ENCODE results near the gene FNDC11. TPM values are rescaled to one million over a fixed set of nuclear protein-coding genes. Genes with fewer than 3 reads are reported as not detected.

The FNDC11 gene
- total RNA-seq, 1 experiment from 2014 or later, result 1.8 TPM

GRCh38 chr20:63544958-63545516, 8.9 kb upstream of the FNDC11 start:
- ATAC-seq, result peak; percentile 89
- no peak for TF ChIP-seq CTCF (conservative IDR thresholded peaks at IDR 0.05; ENCODE audit: low read depth, low read length)
- no peak for TF ChIP-seq EZH2 (IDR thresholded peaks at IDR 0.05; ENCODE audit: low read length, unreplicated experiment)
- no peak for TF ChIP-seq EZH2phosphoT487 (IDR thresholded peaks at IDR 0.05; ENCODE audit: borderline replicate concordance, low read length)
- H3K4me1 ChIP-seq (ENCODE audit: insufficient read depth, low read length), result peaks cover 31% of the 10 kb centered on the region

GRCh38 chr20:63545814-63546213, 8.1 kb upstream of the FNDC11 start:
- Histone ChIP-seq H3K4me3 (ENCODE audit: low read length) (no peak overlapping the region), H3K9me2 (replicated peaks; ENCODE audit: low read length) (no peaks in the 10 kb centered on the region), H3K9ac (ENCODE audit: low read length) (peak overlapping the region; percentile 52), H3K27me3 (ENCODE audit: low read length) (no peaks in the 10 kb centered on the region), H3K4me2 (ENCODE audit: low read length) (peak overlapping the region; percentile 76), H3K79me2 (ENCODE audit: low read length) (no peaks in the 10 kb centered on the region), H3K4me1 (ENCODE audit: insufficient read depth, low read length) (peaks cover 29% of the 10 kb centered on the region), H3K27ac (ENCODE audit: low read length) (peak overlapping the region; percentile 80), H3K36me3 (ENCODE audit: low read depth, low read length) (no peaks in the 10 kb centered on the region), H3F3A (ENCODE audit: low read length, unreplicated experiment) (no peaks in the 10 kb centered on the region), H3K9me3 (ENCODE audit: low read length) (no peaks in the 10 kb centered on the region), H4K20me1 (ENCODE audit: low read length) (no peaks in the 10 kb centered on the region), H2AFZ (ENCODE audit: low read length) (no peak overlapping the region)
- intact Hi-C loops (cut with micrococcal nuclease), result no loop called here
- BruUV-seq (replicated peaks), result no TSS peak
- DNase-seq (no peak), ATAC-seq (no peak)
- POLR2A ChIA-PET (ENCODE audit: unreplicated experiment), result no interaction called here
- CTCF ChIA-PET, result no interaction called here
- no peak for TF ChIP-seq EZH2phosphoT487 (IDR thresholded peaks at IDR 0.05; ENCODE audit: borderline replicate concordance, low read length)
- TF ChIP-seq EZH2 (IDR thresholded peaks at IDR 0.05; ENCODE audit: low read length, unreplicated experiment), result no peak
- TF ChIP-seq CTCF (conservative IDR thresholded peaks at IDR 0.05; ENCODE audit: low read depth, low read length), result no peak

More at GRCh38 chr20:63544958-63545516, 8.9 kb upstream of the FNDC11 start:
- peak overlapping the region; percentile 43; the same call in 1 of the 2 replicates for H3K4me3 ChIP-seq (ENCODE audit: low read length)
- no peaks in the 10 kb centered on the region for H4K20me1 ChIP-seq (ENCODE audit: low read length)
- BruUV-seq (replicated peaks), result no TSS peak
- ChIA-PET POLR2A (ENCODE audit: unreplicated experiment) (interaction anchor here (0.8 kb wide), 1 partner anchor 113 kb away, joined by 3 read pairs; the partner anchor contains the start of gene RTEL1), CTCF (interaction anchor here (0.7 kb wide), 1 partner anchor 518 kb away, joined by 3 read pairs; no protein-coding TSS in a partner anchor)
- no peaks in the 10 kb centered on the region for H3K9me2 ChIP-seq (replicated peaks; ENCODE audit: low read length)
- peak overlapping the region; percentile 52 for H3K9ac ChIP-seq (ENCODE audit: low read length)
- no peaks in the 10 kb centered on the region for H3F3A ChIP-seq (ENCODE audit: low read length, unreplicated experiment)
- H3K79me2 ChIP-seq (ENCODE audit: low read length), result no peaks in the 10 kb centered on the region
- peak overlapping the region; percentile 76 for H3K4me2 ChIP-seq (ENCODE audit: low read length)
- H3K27ac ChIP-seq (ENCODE audit: low read length), result peak overlapping the region; percentile 80
- H3K27me3 ChIP-seq (ENCODE audit: low read length), result no peaks in the 10 kb centered on the region
- H2AFZ ChIP-seq (ENCODE audit: low read length), result peak overlapping the region; percentile 33; the same call in 1 of the 2 replicates
- intact Hi-C loops (cut with micrococcal nuclease), result no loop called here
- H3K9me3 ChIP-seq (ENCODE audit: low read length), result no peaks in the 10 kb centered on the region
- no peaks in the 10 kb centered on the region for H3K36me3 ChIP-seq (ENCODE audit: low read depth, low read length)
- peak; percentile 97 for DNase-seq

GRCh38 chr20:63546256-63546955, 7.6 kb upstream of the FNDC11 start:
- no peaks in the 10 kb centered on the region for H3K27me3 ChIP-seq (ENCODE audit: low read length)
- intact Hi-C loops (cut with micrococcal nuclease), result no loop called here
- no TSS peak for BruUV-seq (replicated peaks)
- H3K27ac ChIP-seq (ENCODE audit: low read length), result 0 out of 2 replicates have a peak overlapping the region, but pooled peaks have one; percentile 80
- no peak overlapping the region for H2AFZ ChIP-seq (ENCODE audit: low read length)
- peaks cover 29% of the 10 kb centered on the region for H3K4me1 ChIP-seq (ENCODE audit: insufficient read depth, low read length)
- no peak overlapping the region for H3K4me2 ChIP-seq (ENCODE audit: low read length)
- H3F3A ChIP-seq (ENCODE audit: low read length, unreplicated experiment), result no peaks in the 10 kb centered on the region
- ATAC-seq (no peak), DNase-seq (no peak)
- H4K20me1 ChIP-seq (ENCODE audit: low read length), result no peaks in the 10 kb centered on the region
- no peak overlapping the region for H3K4me3 ChIP-seq (ENCODE audit: low read length)
- no peaks in the 10 kb centered on the region for H3K36me3 ChIP-seq (ENCODE audit: low read depth, low read length)
- no peaks in the 10 kb centered on the region for H3K79me2 ChIP-seq (ENCODE audit: low read length)
- CTCF ChIA-PET, result no interaction called here
- no peak overlapping the region for H3K9ac ChIP-seq (ENCODE audit: low read length)
- H3K9me3 ChIP-seq (ENCODE audit: low read length), result no peaks in the 10 kb centered on the region
- POLR2A ChIA-PET (ENCODE audit: unreplicated experiment), result no interaction called here
- H3K9me2 ChIP-seq (replicated peaks; ENCODE audit: low read length), result no peaks in the 10 kb centered on the region
- no peak for TF ChIP-seq EZH2 (IDR thresholded peaks at IDR 0.05; ENCODE audit: low read length, unreplicated experiment)
